Lower leg skin (tissue), 3 donors: Measurements from ENCODE around the gene HARBI1.

Experiments
- POLR2A ChIP-seq, 2 donors: fragments of 450-650 bp; IDR thresholded peaks; one replicate each; pipeline ENCODE4 v1.6.1; 2016 to 2017; ENCODE audit warnings: antibody characterized with exemption in 2 of 2, mild to moderate bottlenecking in 1 of 2, moderate library complexity in 1 of 2
- TF ChIP-seq, protein P1 (sequence below), 3 donors: fragments of 450-650 bp; IDR thresholded peaks; one replicate each; pipeline ENCODE4 v1.5.1; 2016; ENCODE audit warnings: antibody characterized with exemption in 3 of 3, mild to moderate bottlenecking in 3 of 3, moderate library complexity in 2 of 3

DNA sequence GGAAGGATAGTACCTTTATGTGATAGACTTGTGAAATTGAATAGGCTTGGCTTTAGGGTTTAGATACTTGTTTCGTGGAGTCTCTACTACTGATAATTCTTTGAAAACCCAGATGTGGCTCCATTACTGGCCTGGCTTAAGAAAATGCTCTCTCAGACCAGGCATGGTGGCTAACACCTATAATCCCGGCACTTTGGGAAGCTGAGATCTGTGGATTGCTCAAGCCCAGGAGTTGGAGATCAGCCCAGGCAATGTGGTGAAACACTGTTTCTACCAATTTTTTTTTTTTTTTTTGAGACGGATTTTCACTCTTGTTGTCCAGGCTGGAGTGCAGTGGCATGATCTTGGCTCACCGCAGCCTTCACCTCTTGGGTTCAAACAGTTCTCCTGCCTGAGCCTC is 41.2 kb upstream of the HARBI1 start:
- TF ChIP-seq, protein P1, sequence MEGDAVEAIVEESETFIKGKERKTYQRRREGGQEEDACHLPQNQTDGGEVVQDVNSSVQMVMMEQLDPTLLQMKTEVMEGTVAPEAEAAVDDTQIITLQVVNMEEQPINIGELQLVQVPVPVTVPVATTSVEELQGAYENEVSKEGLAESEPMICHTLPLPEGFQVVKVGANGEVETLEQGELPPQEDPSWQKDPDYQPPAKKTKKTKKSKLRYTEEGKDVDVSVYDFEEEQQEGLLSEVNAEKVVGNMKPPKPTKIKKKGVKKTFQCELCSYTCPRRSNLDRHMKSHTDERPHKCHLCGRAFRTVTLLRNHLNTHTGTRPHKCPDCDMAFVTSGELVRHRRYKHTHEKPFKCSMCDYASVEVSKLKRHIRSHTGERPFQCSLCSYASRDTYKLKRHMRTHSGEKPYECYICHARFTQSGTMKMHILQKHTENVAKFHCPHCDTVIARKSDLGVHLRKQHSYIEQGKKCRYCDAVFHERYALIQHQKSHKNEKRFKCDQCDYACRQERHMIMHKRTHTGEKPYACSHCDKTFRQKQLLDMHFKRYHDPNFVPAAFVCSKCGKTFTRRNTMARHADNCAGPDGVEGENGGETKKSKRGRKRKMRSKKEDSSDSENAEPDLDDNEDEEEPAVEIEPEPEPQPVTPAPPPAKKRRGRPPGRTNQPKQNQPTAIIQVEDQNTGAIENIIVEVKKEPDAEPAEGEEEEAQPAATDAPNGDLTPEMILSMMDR (IDR thresholded peaks at IDR 0.05) = no peak
- no peak for TF ChIP-seq POLR2A (IDR thresholded peaks at IDR 0.05)
